SKM-1 treated with dmso at 0.1 percent for 144 hours (cell line): ENCODE results near the gene LSM14B.
"Not testable (repeated sequence)": the region's sequence is repeated elsewhere in the genome, so short reads cannot be mapped to it uniquely, and the experiment has no call there.

Experiments
- DNase-seq: peaks from one replicate; lab custom pipeline; 2025; ENCODE audit not compliant: unreplicated experiment; lab: John Stamatoyannopoulos, UW

The LSM14B gene

GRCh38 chr20:62146019-62146755 lies 23.9 kb downstream of the LSM14B start:
- DNase-seq: no peak

- no peak for DNase-seq
These were observed 24.9 kb downstream of the LSM14B start for GRCh38 chr20:62147125-62147524.

GRCh38 chr20:62147528-62147927 lies 25.3 kb downstream of the LSM14B start:
- no peak for DNase-seq

DNA sequence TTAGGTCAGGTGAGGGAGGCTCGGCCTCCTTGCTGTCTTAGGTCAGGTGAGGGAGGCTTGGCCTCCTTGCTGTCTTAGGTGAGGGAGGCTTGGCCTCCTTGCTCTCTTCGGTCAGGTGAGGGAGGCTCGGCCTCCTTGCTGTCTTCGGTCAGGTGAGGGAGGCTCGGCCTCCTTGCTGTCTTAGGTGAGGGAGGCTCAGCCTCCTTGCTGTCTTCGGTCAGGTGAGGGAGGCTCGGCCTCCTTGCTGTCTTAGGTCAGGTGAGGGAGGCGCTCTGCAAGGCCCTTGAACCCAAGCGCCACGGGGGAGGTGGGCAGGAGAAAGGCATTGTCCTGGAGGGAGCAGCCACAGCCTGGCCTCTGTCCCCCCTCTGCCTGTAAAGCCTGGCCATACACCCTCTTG lies 26.1 kb downstream of the LSM14B start:
- DNase-seq: not testable (repeated sequence)

GRCh38 chr20:62148908-62149314 lies 26.6 kb downstream of the LSM14B start:
- no peak for DNase-seq

GRCh38 chr20:62149532-62150309 lies 27.4 kb downstream of the LSM14B start:
- DNase-seq: no peak

GRCh38 chr20:62150310-62150575 lies 28.0 kb downstream of the LSM14B start:
- DNase-seq: no peak

DNA sequence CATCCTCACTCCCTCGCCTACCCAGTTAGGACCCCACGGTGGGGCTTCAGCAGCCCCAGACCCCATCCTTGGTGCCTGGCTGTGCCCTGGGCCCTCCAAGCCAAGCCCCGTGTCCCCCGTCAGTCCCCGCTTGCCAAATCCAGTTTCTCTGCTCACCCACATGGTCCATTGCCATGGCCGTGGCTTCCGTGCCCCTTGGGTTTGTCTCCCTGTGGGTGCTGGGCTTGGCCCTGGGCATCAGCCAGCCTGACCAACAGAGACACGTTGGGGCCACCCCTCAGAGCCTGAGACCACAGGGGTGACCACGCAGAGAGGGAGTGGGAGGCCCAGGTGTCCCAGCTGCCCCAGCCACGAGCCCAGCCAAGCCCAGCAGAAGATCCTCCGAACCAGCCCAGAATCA lies 28.9 kb downstream of the LSM14B start:
- DNase-seq: no peak

DNA sequence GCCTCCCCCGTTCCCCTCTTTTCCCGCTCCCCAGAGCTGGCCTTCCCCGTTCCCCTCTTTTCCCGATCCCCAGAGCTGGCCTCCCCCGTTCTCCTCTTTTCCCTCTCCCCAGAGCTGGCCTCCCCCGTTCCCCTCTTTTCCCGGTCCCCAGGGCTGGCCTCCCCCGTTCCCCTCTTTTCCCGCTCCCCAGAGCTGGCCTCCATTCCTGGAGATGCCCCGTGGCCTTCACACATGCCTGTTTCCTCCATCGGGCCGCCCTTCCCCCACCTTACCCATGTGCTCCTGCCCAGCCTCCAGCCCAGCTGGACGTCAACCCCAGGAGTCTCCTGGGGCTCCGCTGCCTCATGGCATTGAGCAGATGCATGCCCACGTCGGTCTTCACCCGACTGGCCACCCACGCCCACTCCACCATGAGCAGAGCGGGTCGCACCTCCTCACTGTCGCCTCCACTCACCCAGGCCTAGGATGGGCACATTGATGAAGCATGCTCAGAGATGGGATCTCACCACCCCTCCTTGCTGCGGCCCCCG lies 29.6 kb downstream of the LSM14B start:
- DNase-seq: no peak

DNA sequence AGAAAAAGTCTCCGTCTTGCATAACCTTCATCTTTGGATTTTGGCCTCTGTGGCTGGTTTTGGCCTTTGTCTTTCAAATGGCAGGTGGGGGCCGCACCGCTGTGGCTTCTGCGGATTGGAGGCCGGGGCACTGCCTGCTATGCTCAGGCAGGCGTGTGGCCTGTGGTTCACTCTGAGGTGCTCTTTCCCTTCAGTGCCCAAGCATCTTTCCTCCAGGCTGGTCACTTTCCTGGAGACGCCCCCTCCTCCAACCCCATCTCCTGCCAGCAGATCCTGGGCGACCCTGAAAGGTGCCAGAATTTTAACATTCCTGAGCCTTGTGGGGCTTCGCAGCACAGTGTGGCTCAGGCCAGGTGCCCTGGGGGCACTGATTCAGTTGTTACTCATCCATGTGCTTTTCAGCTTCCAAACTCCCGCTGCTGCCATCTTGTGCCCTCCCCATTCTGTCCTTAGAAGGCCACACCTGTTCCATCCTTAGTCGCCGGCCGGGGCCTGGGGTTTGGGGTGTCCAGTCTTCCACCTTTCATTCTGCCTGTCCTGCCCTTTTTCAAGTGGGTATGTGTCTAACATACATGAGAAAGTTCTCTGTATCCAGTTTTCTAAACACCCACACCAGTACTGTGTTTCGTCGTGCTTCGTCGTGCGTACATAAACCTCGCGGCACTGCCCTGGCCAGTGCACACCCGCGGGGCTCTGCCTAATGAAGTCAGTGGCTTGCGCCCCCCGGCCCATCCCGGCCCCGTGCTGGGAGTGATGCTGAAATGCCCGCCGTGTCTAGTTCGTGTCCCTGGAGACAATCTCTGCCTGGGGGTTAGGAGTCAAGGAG lies 33.4 kb downstream of the LSM14B start:
- DNase-seq: no peak

- DNase-seq: no peak
These were observed 33.9 kb downstream of the LSM14B start for GRCh38 chr20:62156254-62156556.

DNA sequence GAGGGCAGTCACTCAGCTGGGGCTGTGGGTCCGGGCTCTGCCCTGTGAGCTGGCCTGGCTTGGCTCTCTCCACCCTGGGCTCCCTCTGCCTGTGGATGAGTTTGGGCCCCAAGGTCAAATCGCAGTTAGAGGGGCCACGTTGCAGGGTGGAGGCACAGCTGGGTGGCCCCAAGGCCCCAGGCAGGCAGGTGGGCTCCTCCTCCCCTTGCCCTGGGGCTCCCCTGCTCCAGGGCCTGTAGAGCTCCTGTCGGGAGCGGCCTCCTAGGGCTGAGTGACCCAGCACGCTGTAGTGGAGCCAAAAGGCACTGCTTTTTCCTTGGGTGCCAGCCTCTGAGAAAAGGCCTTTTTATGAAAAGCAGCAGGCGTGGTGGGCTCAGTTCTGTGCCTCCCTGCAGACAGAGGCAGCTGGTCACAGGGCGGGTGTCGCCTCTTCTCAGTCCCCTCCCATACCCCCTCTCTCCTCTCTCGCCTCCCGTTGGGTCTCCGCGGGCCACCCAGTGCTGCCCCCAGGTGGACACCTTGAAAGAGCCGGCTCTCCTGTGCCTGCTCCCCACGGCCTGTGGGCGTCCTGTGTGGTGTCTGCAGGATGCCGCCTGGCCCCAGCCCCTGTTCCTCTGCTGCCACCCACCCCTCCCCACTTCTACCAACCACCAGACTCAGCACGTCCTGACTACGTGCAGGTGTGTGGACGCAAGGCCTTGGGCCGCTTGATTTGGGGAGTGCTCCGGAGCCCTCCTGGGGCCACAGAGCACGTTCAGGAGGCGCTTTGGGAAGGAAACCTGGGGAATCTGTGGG lies 34.5 kb downstream of the LSM14B start:
- DNase-seq: no peak

DNA sequence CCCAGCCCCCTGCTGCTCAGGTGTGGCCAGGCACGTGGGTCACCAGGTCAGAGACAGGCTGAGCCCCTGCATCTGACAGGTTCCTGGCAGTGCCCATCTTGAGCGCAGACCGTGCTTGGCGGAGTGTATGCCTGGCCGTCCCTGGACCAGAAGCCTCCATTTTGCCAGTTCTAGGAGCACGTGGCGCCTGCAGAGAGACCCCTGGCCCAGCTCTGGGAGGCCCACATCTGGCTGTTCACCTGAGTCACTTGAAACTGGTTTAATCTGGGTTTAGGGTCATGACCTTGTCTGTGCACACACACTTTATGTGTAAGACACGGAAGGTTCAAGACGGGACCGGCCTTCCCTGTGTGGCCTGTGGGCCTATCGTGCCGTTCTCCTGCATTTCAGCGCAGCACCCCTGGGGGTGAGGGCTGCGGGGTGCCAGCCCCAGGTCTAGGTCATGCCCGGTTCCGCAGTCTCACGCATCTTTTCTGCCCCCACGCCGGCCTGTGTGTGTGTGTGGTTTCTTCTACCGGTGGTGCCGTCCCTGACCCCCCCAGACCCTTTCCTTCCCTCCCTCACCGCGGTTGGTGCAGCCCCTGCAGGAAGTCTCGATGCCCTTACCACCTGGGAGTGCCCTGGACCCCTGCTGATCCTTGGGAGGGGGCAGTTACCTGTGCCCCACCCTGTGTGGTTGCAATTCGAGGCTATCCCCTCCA lies 35.3 kb downstream of the LSM14B start:
- no peak for DNase-seq

DNA sequence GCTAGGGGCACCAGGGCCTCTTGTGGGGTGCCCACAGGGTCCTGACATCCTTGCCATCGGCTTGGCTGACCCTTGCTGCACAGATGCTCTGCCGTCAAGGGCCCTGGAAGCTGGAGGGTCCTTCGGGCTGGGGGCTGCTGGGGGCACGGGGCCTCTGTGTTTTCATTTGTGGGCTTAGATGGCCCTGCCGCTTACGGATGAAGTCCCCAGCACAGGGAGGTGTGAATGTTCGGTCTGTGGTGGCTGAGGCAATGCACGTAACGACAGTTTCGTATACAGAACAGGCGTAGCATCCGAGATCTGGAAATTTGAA lies 35.8 kb downstream of the LSM14B start:
- no peak for DNase-seq

- no peak for DNase-seq
These were observed 36.3 kb downstream of the LSM14B start for GRCh38 chr20:62158541-62158940.

DNA sequence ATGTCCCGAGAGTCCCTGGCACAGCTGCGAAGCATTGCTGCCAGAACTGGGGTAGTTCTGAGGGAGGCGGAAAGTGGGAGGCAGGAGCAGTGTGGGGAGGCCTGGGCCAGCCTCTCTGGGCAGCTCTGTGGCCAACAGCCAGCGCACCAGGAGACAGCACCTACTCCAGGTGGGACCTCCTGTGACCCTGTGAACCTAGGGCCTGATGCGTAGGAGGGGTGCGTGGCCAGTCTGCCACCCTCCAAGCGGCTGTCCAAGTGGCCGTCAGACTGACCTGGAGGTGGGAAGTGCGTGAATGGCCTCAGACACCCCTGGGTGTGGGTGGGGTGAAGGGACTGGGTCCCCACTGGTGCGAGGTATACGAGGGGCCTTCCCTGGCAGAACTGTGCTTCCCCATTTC lies 36.8 kb downstream of the LSM14B start:
- DNase-seq: no peak

DNA sequence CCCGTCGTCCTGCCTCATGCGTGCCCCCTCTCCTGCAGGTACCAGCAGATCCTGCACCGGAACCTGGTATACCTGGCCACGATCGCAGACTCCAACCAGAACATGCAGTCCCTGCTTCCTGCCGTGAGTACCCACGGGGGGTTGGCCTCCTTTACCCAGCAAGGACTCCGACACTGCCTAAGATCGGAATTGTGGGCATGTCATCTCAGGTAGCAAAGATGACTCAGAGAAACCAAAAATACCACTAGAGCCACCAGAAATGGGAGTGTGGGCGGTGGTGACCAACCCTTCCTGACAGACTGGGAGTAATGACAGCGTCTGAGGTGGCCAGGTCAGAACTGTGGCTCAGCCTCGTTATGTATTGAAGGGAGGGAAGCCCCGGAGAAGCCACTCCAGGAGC lies 37.6 kb downstream of the LSM14B start:
- no peak for DNase-seq

- DNase-seq: no peak
These were observed 38.0 kb downstream of the LSM14B start for GRCh38 chr20:62160253-62160652.

DNA sequence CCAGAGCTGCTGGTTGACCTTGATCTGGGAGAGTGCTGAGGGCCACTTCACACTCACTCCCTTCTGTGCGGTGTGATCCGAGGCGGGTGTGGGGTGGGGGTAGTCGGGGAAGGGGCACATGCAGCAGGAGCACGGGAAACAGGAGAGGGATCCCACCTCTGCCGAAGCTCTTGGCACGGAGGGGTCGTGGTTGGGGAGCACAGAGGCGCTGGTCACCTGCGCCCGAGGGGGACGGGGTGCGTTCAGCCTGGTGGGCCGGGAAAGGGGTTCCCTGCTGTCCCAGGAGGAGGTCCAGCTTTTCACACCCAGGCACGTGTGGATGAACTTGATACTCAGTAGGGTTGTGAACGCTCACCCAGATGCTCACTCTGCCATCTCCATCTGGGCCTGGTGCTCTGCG lies 38.6 kb downstream of the LSM14B start:
- DNase-seq: no peak

- DNase-seq: no peak
These were observed 39.1 kb downstream of the LSM14B start for GRCh38 chr20:62161347-62161746.
